Muscle of leg (tissue), 11 donors: ENCODE measurements around the gene CDCA7. TPM values are rescaled to one million over a fixed set of nuclear protein-coding genes. Genes with fewer than 3 reads are reported as not detected.
"Not testable (repeated sequence)": the region's sequence is repeated elsewhere in the genome, so short reads cannot be mapped to it uniquely, and the experiment has no call there.

Experiments used
- DNase-seq: peaks from one replicate; pipeline ENCODE4 v3.0.0; 2013
- H3K27ac ChIP-seq: one replicate; pipeline ENCODE4 v1.5.1; 2013; ENCODE audit warnings: mild to moderate bottlenecking, low read length, control low read depth
- H3K27me3 ChIP-seq: one replicate; pipeline ENCODE4 v1.6.1; 2013; ENCODE audit warnings: low read length; ENCODE audit not compliant: control insufficient read depth, insufficient read depth
- H3K36me3 ChIP-seq: one replicate; pipeline ENCODE4 v1.6.1; 2013; ENCODE audit warnings: low read length; ENCODE audit not compliant: control insufficient read depth, insufficient read depth
- H3K4me1 ChIP-seq: one replicate; pipeline ENCODE4 v1.6.1; 2013; ENCODE audit warnings: low read length; ENCODE audit not compliant: control insufficient read depth, insufficient read depth
- H3K4me3 ChIP-seq: one replicate; pipeline ENCODE4 v1.5.1; 2013; ENCODE audit warnings: low read length, control low read depth
- H3K9me3 ChIP-seq: replicated peaks from 2 replicates; pipeline ENCODE4 v1.6.1; 2013; ENCODE audit warnings: low read depth, low read length; ENCODE audit not compliant: control insufficient read depth
- WGBS: methylation state at CpG from one replicate; pipeline ENCODE4 v1.1.5; 2013; ENCODE audit warnings: missing lambda C conversion rate; ENCODE audit not compliant: insufficient coverage; 5-methylcytosine and 5-hydroxymethylcytosine counted together
- polyA plus RNA-seq, 8 donors: library from polyadenylated mRNA; unstranded; fragments of 120-200 nt; gene quantifications; one replicate each; pipeline versions ENCODE4 v1.2.1 to v1.2.3, GENCODE V29; 2013; ENCODE audit warnings: inconsistent platforms in 1 of 8, low replicate concordance in 1 of 8; ENCODE audit not compliant: insufficient read length in 8 of 8, insufficient read depth in 1 of 8
- total RNA-seq: library from RNA; stranded (reverse); fragments of 120-200 nt; gene quantifications from one replicate; pipeline ENCODE4 v1.2.4, GENCODE V29; 2013

CDCA7 gene
- total and polyA plus RNA-seq, 9 donors: 7.8 to 24.2 (median 19.6) TPM

DNA sequence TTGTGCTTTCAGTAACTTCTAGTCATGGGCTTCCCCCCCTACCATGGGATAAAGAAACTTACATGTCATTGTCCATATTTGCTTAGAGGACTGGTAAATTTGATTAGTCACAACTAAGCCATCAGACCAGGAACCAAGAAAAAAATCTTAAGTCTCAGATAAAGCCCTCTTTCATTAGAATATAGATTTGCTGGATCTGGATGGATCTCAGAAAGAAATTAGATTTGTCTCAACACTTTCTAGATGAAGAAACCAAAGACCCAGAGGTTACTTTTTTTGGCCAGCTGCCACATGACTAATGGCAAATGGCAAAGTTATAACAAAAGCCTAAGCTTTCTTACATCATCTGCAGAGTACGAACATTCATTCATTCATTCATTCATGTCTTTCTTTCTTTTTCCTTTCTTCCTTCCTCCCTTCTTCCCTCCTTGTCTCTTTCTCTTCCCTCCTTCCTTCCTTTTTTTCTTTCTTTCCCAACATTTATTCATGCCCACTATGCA, 60.2 kb downstream of the CDCA7 start:
- WGBS: 90% methylated on average over 1 of the region's 1 CpG
- H3K4me1 ChIP-seq: peaks cover 9% of the 10 kb centered on the region
- no peaks in the 10 kb centered on the region for H3K9me3 ChIP-seq
- H3K27ac ChIP-seq: no peak overlapping the region
- H3K4me3 ChIP-seq: no peak overlapping the region
- H3K27me3 ChIP-seq: no peaks in the 10 kb centered on the region
- H3K36me3 ChIP-seq: no peaks in the 10 kb centered on the region
- no peak for DNase-seq

- Histone ChIP-seq H3K36me3 (no peaks in the 10 kb centered on the region), H3K4me3 (no peak overlapping the region), H3K27ac (no peak overlapping the region), H3K27me3 (no peaks in the 10 kb centered on the region), H3K9me3 (no peaks in the 10 kb centered on the region), H3K4me1 (peaks cover 9% of the 10 kb centered on the region)
- peak; percentile 74 for DNase-seq
- 36% methylated on average over 17 of the region's 31 CpGs for WGBS
These were observed 61.0 kb downstream of the CDCA7 start for GRCh38 chr2:173415431-173416381.

DNA sequence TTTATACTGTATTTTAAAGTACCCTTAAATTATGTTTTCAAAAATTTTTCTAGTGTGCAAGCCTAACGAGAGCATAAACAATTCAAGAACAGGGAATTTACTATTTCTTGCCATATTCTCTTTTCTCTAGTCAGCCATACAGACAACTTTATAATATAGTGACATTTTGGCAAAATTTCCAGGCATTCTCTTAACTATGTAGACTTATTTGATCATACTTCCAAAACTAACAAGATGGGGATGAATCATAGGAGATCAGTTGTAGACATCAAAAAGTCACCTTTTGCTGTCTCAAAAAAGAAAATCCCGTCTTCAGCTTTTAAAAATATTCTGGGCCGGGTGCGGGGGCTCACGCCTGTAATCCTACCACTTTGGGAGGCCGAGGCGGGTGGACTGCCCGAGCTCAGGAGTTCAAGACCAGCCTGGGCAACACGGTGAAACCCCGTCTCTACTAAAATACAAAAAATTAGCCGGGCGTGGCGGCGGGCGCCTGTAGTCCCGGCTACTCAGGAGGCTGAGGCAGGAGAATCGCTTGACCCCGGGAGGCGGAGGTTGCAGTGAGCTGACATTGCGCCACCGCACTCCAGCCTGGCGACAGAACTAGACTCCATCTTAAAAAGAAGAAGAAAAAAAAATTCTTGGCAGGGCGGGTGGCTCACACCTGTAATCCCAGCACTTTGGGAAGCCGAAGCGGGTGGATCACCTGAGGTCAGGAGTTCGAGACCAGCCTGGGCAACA, 61.9 kb downstream of the CDCA7 start:
- H3K36me3 ChIP-seq, H3K27ac ChIP-seq, H3K27me3 ChIP-seq, H3K9me3 ChIP-seq, DNase-seq, H3K4me3 ChIP-seq, H3K4me1 ChIP-seq: not testable (repeated sequence)
- WGBS: 92% methylated on average over 12 of the region's 26 CpGs

DNA sequence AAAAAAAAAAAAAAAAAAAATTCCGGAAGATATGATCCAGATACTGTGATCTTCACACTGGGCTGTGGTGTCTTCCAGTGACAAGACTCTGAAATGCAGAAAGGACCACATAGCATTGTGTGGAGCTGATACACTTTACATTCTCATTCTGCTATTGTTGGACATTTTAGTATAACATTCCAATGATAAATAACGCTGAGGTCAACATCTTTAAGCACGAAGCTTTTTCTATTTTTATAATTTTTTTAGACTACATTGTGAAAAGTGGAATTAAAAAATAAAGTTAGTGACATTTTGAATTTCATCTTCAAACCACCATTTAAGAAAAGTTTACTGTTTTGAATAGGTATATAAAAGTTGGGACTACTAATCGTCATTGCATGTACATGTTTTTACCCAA, 62.7 kb downstream of the CDCA7 start:
- no peak for DNase-seq
- no peak overlapping the region for H3K4me3 ChIP-seq

GRCh38 chr2:173417802-173418201, 63.1 kb downstream of the CDCA7 start:
- Histone ChIP-seq H3K9me3 (no peaks in the 10 kb centered on the region), H3K27ac (no peak overlapping the region), H3K4me1 (peaks cover 9% of the 10 kb centered on the region), H3K4me3 (no peak overlapping the region), H3K27me3 (no peaks in the 10 kb centered on the region), H3K36me3 (no peaks in the 10 kb centered on the region)
- DNase-seq: no peak

More for the DNA sequence above, 62.7 kb downstream of the CDCA7 start:
- Histone ChIP-seq H3K36me3 (no peaks in the 10 kb centered on the region), H3K27me3 (no peaks in the 10 kb centered on the region), H3K4me1 (peaks cover 9% of the 10 kb centered on the region), H3K9me3 (no peaks in the 10 kb centered on the region), H3K27ac (no peak overlapping the region)
- no CpG with 5 or more reads among the region's 4 CpGs for WGBS
